K562 (cell line): Measurements from ENCODE around the gene ARHGAP28. TPM values are rescaled to one million over a fixed set of nuclear protein-coding genes. Genes with fewer than 3 reads are reported as not detected.

Experiments used
- ATAC-seq: fragments of 200-7000 bp; cut with Tn5 transposase; 3 replicates; pipeline ENCODE4 v1.9.1; 2020; ENCODE audit warnings: moderate library complexity
- BruUV-seq: library from RNA; stranded (reverse); fragments of 400-500 nt; replicated peaks from 2 replicates; lab custom pipeline; 2021; lab: Mats Ljungman, UMichigan
- CTCF ChIA-PET: fragments of 300-600 bp; formaldehyde crosslinking; extraction: SDS; loops from one replicate; lab custom pipeline; 2021; ENCODE audit warnings: low intra/inter-chr PET ratio; lab: Yijun Ruan, JAX
- POLR2A ChIA-PET: fragments of 300-600, 350-650 bp; sonication (Branson Sonifier 250); formaldehyde crosslinking; extraction: SDS; loops from one replicate; lab custom pipeline; 2021; ENCODE audit warnings: antibody characterized with exemption, inconsistent platforms; lab: Yijun Ruan, JAX
- DNase-seq, 4 experiments: peaks; one replicate each; pipeline versions ENCODE4 v3.0.0 to v3.0.0-alpha.2; 2011 to 2018; ENCODE audit warnings: low spot score in 3 of 4, mixed read lengths in 3 of 4; ENCODE audit errors: extremely low read depth in 1 of 4
- FAIRE-seq: peaks from 2 replicates; lab custom pipeline; 2011; peaks lifted over from hg19 to GRCh38; lab: Jason Lieb, UNC
- H2AFZ ChIP-seq: 2 replicates; pipeline ENCODE4 v1.6.0; 2011; ENCODE audit warnings: low read depth, low read length, control low read depth, inconsistent platforms
- H3K27ac ChIP-seq: fragments of 200-600 bp; 3 replicates; pipeline ENCODE4 v1.8.0; 2011; ENCODE audit warnings: low read depth, mild to moderate bottlenecking, control low read depth, inconsistent platforms, low read length, moderate library complexity, mixed read lengths; ENCODE audit errors: extremely low read depth
- H3K27me3 ChIP-seq, 2 experiments: fragments of 300-600 bp in 1 of 2; 2 replicates in 1 of 2; 3 replicates in 1 of 2; pipeline versions ENCODE4 v1.6.0 to v1.8.0; 2011; ENCODE audit warnings: inconsistent platforms in 2 of 2, low read length in 2 of 2, mild to moderate bottlenecking in 1 of 2, mixed read lengths in 1 of 2, moderate library complexity in 1 of 2; ENCODE audit not compliant: control insufficient read depth in 2 of 2, insufficient read depth in 2 of 2
- H3K36me3 ChIP-seq: fragments of 300-600 bp; 3 replicates; pipeline ENCODE4 v1.8.0; 2011; ENCODE audit warnings: mild to moderate bottlenecking, low read length, inconsistent platforms; ENCODE audit not compliant: control insufficient read depth, insufficient read depth
- H3K4me1 ChIP-seq, 2 experiments: fragments of 200-600 bp in 1 of 2; replicated peaks in 1 of 2; 2 replicates in 1 of 2; 3 replicates in 1 of 2; pipeline versions ENCODE4 v1.5.1 to v1.8.0; 2011; ENCODE audit warnings: inconsistent platforms in 2 of 2, low read length in 2 of 2, mild to moderate bottlenecking in 1 of 2, mixed read lengths in 1 of 2, moderate library complexity in 1 of 2; ENCODE audit not compliant: control insufficient read depth in 2 of 2, insufficient read depth in 2 of 2
- H3K4me2 ChIP-seq: 2 replicates; pipeline ENCODE4 v1.6.1; 2011; ENCODE audit warnings: low read length, control low read depth, inconsistent platforms, mixed read lengths; ENCODE audit not compliant: insufficient read depth
- H3K4me3 ChIP-seq: fragments of 200-600 bp; sonication (generic), shearing (Covaris generic); 2 replicates; pipeline ENCODE4 v1.5.1; 2016; ENCODE audit warnings: control low read depth, inconsistent platforms
- H3K79me2 ChIP-seq: fragments of 200-600 bp; 3 replicates; pipeline ENCODE4 v1.8.0; 2011; ENCODE audit warnings: low read length, inconsistent platforms; ENCODE audit not compliant: control insufficient read depth, insufficient read depth
- H3K9ac ChIP-seq, 2 experiments: 2 replicates each; pipeline versions ENCODE4 v1.6.0 to v1.6.1; 2011; ENCODE audit warnings: low read depth in 2 of 2, low read length in 2 of 2, control low read depth in 1 of 2, inconsistent platforms in 1 of 2, mild to moderate bottlenecking in 1 of 2, mixed read lengths in 1 of 2; ENCODE audit not compliant: insufficient read depth in 1 of 2
- H3K9me1 ChIP-seq: one replicate; pipeline ENCODE4 v1.6.0; 2011; ENCODE audit warnings: inconsistent platforms, mild to moderate bottlenecking, low read length, moderate library complexity; ENCODE audit not compliant: control insufficient read depth, insufficient read depth
- H3K9me3 ChIP-seq: replicated peaks from 2 replicates; pipeline ENCODE4 v1.5.1; 2011; ENCODE audit warnings: low read depth, low read length, inconsistent platforms; ENCODE audit not compliant: control insufficient read depth, insufficient read depth
- H4K20me1 ChIP-seq: replicated peaks from 2 replicates; pipeline ENCODE4 v1.6.1; 2011; ENCODE audit warnings: low read length, inconsistent platforms, mixed read lengths; ENCODE audit not compliant: control insufficient read depth, insufficient read depth
- CBFA2T3 ChIP-seq: fragments of 450-650 bp; IDR thresholded peaks from 2 replicates; pipeline ENCODE4 v1.6.1; 2017
- CLOCK ChIP-seq: fragments of 250-450 bp; sonication (Bioruptor Pico); IDR thresholded peaks from 2 replicates; pipeline ENCODE4 v1.4.0; 2020; ENCODE audit warnings: mild to moderate bottlenecking, moderate library complexity, borderline replicate concordance
- ERF ChIP-seq: fragments of 450-650 bp; formaldehyde crosslinking; IDR thresholded peaks from 2 replicates; pipeline ENCODE4 v1.4.0; 2020; ENCODE audit warnings: mild to moderate bottlenecking, mixed read lengths
- GATAD2B ChIP-seq: fragments of 450-650 bp; IDR thresholded peaks from 2 replicates; pipeline ENCODE4 v1.6.1; 2017; ENCODE audit warnings: mild to moderate bottlenecking, borderline replicate concordance
- HNRNPH1 ChIP-seq: fragments of 200-400 bp; formaldehyde crosslinking; optimal IDR thresholded peaks from 2 replicates; pipeline ENCODE3; 2017; ENCODE audit warnings: low read depth, mild to moderate bottlenecking, low read length, moderate library complexity
- ID3 ChIP-seq, 2 experiments: fragments of 250-450 bp in 1 of 2; fragments of 450-650 bp in 1 of 2; sonication (Bioruptor Pico) in 1 of 2; IDR thresholded peaks; 2 replicates each; pipeline versions ENCODE4 v1.6.1 to v1.8.0; 2016 to 2021; ENCODE audit warnings: mild to moderate bottlenecking in 2 of 2, moderate library complexity in 2 of 2, missing compliant biosample characterization in 1 of 2, missing genetic modification characterization in 1 of 2
- KAT7 ChIP-seq: sonication (generic); formaldehyde crosslinking; IDR thresholded peaks from 2 replicates; pipeline ENCODE4 v1.8.0; 2022; ENCODE audit warnings: missing genetic modification reagents, mild to moderate bottlenecking, borderline replicate concordance
- MCM3 ChIP-seq: fragments of 450-650 bp; IDR thresholded peaks from 2 replicates; pipeline ENCODE4 v1.6.1; 2016
- NR1H2 ChIP-seq: sonication (generic); formaldehyde crosslinking; IDR thresholded peaks from 2 replicates; pipeline ENCODE4 v1.4.0; 2020; ENCODE audit warnings: mild to moderate bottlenecking, missing genetic modification reagents
- POLR2AphosphoS2 ChIP-seq: IDR thresholded peaks from 2 replicates; pipeline ENCODE4 v1.6.1; 2012; ENCODE audit warnings: low read length, improper control_type of control experiment
- RBFOX2 ChIP-seq: fragments of 200-400 bp; formaldehyde crosslinking; IDR thresholded peaks from 2 replicates; pipeline ENCODE4 v1.6.1; 2017; ENCODE audit warnings: low read depth, mild to moderate bottlenecking, low read length, moderate library complexity
- TRIM24 ChIP-seq, 2 experiments: fragments of 450-650 bp; IDR thresholded peaks; 2 replicates each; pipeline ENCODE4 v1.6.1; 2016
- ZNF197 ChIP-seq: fragments of 200-800 bp; sonication (Bioruptor generic); IDR thresholded peaks from 2 replicates; pipeline ENCODE4 v1.6.1; 2016; ENCODE audit warnings: low read depth, missing genetic modification characterization, missing compliant biosample characterization
- ZNF668 ChIP-seq: fragments of 250-450 bp; sonication (Bioruptor Pico); IDR thresholded peaks from 2 replicates; pipeline ENCODE4 v1.8.0; 2022; ENCODE audit warnings: mild to moderate bottlenecking, inconsistent platforms
- ZNF764 ChIP-seq: fragments of 250-450 bp; sonication (Bioruptor Pico); IDR thresholded peaks from 2 replicates; pipeline ENCODE4 v1.4.0; 2020; ENCODE audit warnings: low read depth, mild to moderate bottlenecking, moderate library complexity
- whole genome bisulfite sequencing: fragments of 100-300 bp; shearing (Covaris generic); methylation state at CpG from one replicate; pipeline ENCODE4 v1.1.6; 2016; ENCODE audit warnings: low coverage, mixed read lengths; ENCODE audit not compliant: insufficient coverage; ENCODE audit errors: missing lambda C conversion rate; 5-methylcytosine and 5-hydroxymethylcytosine counted together
- in situ Hi-C: fragments of 300-500 bp; cut with MboI; formaldehyde crosslinking; loops from 4 replicates; pipeline ENCODE4 v1.15.0; 2018; ENCODE audit warnings: inconsistent platforms, mixed read lengths
- intact Hi-C: fragments of 100-400 bp; cut with micrococcal nuclease; formaldehyde crosslinking; loops from 2 replicates; pipeline ENCODE4 v1.14.2; 2022
- polyA plus RNA-seq, 8 experiments: library from polyadenylated mRNA; depleted of rRNA in 4 of 8; stranded (reverse) in 5 of 8; unstranded in 3 of 8; fragments of >200 nt; fragmentation: Nextera tagmentation in 2 of 8; fragmentation: Illumina TruSeq in 1 of 8; extraction: Ambion mirVana in 2 of 8; extraction: Trizol in 1 of 8; gene quantifications; 2 replicates each; pipeline versions ENCODE4 v1.2.1 to v1.2.3, GENCODE V29; 2011 to 2014; ENCODE audit warnings: inconsistent platforms in 1 of 8, missing spikeins in 1 of 8
- total RNA-seq, 7 experiments: library from RNA; depleted of rRNA in 6 of 7; stranded (reverse); fragments of >200 nt in 6 of 7; fragmentation: Illumina TruSeq in 2 of 7; extraction: Trizol in 2 of 7; gene quantifications; 2 replicates each; pipeline versions ENCODE4 v1.2.1 to v1.2.3, GENCODE V29; 2011 to 2021; ENCODE audit warnings: low replicate concordance in 1 of 7
- TF ChIP-seq, protein P1 (sequence below): fragments of 250-450 bp; sonication (Bioruptor Pico); IDR thresholded peaks from 2 replicates; pipeline ENCODE4 v1.8.0; 2021; ENCODE audit warnings: moderate library complexity, mild to moderate bottlenecking, inconsistent platforms
- TF ChIP-seq, protein P2 (sequence below): sonication (generic); IDR thresholded peaks from 2 replicates; pipeline ENCODE4 v1.6.1; 2016

Gene ARHGAP28
- total and polyA plus RNA-seq, 9 of the 15 experiments (the other 6 are each of a cell fraction or from before 2014, with no cell fraction given): 0.93 to 5.9 (median 5.0) TPM

DNA sequence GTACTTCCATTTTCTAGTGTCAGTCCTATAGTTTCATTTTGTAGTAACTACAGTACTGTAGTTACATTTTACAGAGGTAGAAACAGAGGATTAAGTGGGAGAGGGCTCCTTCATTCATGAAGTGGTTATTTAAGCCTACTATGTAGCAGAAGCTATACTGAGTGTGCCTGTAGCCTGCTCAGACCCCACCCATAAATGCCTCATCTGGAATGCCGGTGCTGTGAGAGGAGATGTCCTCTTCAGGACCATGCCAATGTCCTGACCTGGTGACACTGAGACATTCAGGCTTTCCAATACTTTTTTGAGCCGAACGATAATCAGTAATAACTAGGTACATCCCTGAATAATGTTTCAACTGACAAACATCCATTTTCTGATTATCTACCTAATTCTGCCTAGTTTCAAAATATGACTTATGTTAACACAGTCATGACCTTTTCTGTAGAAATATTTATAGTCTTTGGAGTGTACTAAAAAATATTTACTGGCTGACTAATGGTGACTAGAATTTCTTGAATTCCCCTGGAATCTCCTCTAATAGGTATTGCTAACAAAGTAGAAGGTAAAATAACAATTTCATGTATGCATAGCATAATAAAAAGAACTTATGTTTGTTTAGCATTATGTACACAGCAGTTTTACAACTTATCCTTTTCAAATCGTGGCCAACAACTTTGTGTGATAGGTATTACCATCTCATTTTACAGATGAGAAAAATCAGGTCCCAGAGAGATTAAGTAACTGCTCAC is 10.2 kb upstream of the ARHGAP28 start:
- H3K9me3 ChIP-seq: no peaks in the 10 kb centered on the region
- H3K9me1 ChIP-seq: no peaks in the 10 kb centered on the region
- CTCF ChIA-PET: no interaction called here
- H3K27ac ChIP-seq: no peak overlapping the region
- no peaks in the 10 kb centered on the region for H3K4me1 ChIP-seq
- no peaks in the 10 kb centered on the region for H3K27me3 ChIP-seq
- H4K20me1 ChIP-seq: no peaks in the 10 kb centered on the region
- H3K9ac ChIP-seq: no peak overlapping the region
- H3K4me2 ChIP-seq: no peak overlapping the region
- H2AFZ ChIP-seq: no peak overlapping the region
- BruUV-seq: no TSS peak
- no peaks in the 10 kb centered on the region for H3K36me3 ChIP-seq
- no peak for ATAC-seq
- H3K79me2 ChIP-seq: no peaks in the 10 kb centered on the region
- WGBS: 36% methylated on average over 4 of the region's 4 CpGs
- intact Hi-C loops (no loop called here), in situ Hi-C loops (no loop called here)
- FAIRE-seq: no peak
- H3K4me3 ChIP-seq: no peak overlapping the region
- POLR2A ChIA-PET: no interaction called here
- DNase-seq: no peak
- TF ChIP-seq NR1H2 (CRISPR knock-in tag): no peak
- TF ChIP-seq ERF (CRISPR knock-in tag): no peak
- TF ChIP-seq TRIM24 (IDR thresholded peaks at IDR 0.05): no peak
- TF ChIP-seq KAT7: no peak
- no peak for TF ChIP-seq HNRNPH1
- TF ChIP-seq, protein P1, sequence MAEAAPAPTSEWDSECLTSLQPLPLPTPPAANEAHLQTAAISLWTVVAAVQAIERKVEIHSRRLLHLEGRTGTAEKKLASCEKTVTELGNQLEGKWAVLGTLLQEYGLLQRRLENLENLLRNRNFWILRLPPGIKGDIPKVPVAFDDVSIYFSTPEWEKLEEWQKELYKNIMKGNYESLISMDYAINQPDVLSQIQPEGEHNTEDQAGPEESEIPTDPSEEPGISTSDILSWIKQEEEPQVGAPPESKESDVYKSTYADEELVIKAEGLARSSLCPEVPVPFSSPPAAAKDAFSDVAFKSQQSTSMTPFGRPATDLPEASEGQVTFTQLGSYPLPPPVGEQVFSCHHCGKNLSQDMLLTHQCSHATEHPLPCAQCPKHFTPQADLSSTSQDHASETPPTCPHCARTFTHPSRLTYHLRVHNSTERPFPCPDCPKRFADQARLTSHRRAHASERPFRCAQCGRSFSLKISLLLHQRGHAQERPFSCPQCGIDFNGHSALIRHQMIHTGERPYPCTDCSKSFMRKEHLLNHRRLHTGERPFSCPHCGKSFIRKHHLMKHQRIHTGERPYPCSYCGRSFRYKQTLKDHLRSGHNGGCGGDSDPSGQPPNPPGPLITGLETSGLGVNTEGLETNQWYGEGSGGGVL (CRISPR knock-in tag): no peak
- no peak for TF ChIP-seq ID3 (CRISPR knock-in tag; IDR thresholded peaks at IDR 0.05)
- TF ChIP-seq ID3 (tag; IDR thresholded peaks at IDR 0.05): no peak
- TF ChIP-seq ZNF668: no peak
- no peak for TF ChIP-seq GATAD2B
- TF ChIP-seq CLOCK (CRISPR knock-in tag): no peak
- TF ChIP-seq CBFA2T3: no peak
- TF ChIP-seq, protein P2, sequence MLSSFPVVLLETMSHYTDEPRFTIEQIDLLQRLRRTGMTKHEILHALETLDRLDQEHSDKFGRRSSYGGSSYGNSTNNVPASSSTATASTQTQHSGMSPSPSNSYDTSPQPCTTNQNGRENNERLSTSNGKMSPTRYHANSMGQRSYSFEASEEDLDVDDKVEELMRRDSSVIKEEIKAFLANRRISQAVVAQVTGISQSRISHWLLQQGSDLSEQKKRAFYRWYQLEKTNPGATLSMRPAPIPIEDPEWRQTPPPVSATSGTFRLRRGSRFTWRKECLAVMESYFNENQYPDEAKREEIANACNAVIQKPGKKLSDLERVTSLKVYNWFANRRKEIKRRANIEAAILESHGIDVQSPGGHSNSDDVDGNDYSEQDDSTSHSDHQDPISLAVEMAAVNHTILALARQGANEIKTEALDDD: no peak
- TF ChIP-seq RBFOX2: no peak
- TF ChIP-seq ZNF764: no peak
- no peak for TF ChIP-seq ZNF197
- no peak for TF ChIP-seq POLR2AphosphoS2
- no peak for TF ChIP-seq MCM3
